Astrocyte of the hippocampus (primary cell): ENCODE measurements around the gene MESP1.

Source experiments
- DNase-seq: peaks from one replicate; pipeline ENCODE4 v3.0.0; 2011; ENCODE audit warnings: low read depth, low spot score

The MESP1 gene

DNA sequence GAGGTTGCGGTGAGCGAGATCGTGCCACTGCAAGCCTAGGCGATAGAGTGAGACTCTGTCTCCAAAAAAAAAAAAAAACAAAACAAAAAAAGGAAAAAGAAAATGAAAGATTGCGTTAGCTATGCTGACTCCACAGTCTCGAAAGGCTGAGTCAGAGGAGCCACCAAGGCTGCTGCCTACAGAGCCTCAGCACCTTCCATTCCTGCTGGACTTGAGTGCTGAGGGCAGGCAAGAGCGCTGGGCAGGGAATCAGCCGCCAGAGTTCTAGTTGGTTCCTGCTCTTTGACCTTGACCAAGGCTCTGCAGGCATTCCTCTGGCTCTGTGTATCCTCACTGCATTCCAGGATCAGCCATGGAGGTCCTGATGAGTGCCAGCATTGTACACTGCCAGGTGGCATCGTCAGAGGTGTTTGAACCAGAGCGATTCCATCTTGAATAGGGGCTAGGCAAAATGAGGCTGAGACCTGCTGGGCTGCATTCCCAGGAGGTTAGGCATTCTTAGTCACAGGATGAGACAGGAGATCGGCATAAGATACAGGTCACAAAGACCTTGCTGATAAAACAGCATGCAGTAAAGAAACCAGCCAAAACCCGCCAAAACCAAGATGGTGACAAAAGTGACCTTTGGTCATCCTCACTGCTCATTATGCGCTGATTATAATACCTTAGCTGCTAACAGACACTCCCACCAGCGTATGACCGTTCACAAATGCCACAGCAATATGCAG lies 31.0 kb upstream of the MESP1 start:
- DNase-seq, result peak; percentile 46

DNA sequence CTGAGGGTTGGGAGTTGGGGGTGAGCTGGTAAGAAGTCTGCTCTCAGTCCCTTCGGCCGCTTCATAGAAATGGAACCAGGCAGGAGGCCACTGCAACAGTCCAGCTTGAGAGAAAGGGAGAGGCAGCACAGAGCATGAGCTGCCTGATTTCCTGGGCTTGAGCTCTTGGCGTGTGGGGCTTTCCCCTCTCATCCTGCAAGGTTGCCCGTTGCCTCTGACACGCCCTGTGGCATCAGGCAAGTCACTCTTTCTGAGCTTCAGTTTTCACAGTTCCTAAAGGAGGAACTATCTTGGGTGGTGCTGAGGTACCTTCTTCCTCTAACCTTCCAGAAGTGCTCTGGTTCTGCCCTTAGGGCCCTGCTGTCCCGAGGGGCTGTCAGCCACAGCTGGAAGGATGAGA lies 30.0 kb upstream of the MESP1 start:
- no peak for DNase-seq

DNA sequence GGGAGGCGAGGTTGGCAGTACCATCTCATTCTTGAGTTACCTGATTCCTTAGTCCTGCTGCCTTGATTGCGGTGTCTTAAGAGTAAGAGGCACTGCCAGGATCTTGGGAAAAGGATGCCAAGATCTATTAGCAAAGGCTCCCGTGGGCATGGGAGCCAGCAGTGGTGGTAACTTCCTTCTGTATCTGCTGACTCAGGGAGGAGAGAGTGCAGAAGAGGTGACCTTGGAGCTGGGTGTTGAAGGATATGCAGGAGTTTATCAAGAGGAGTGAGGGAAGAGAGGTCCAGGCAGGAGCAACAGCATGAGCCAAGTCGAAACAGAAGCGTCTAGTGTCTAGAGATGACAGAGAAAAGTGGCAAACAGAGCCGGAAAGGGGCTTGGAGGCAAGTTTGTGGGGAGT lies 29.6 kb upstream of the MESP1 start:
- DNase-seq, result no peak

DNA sequence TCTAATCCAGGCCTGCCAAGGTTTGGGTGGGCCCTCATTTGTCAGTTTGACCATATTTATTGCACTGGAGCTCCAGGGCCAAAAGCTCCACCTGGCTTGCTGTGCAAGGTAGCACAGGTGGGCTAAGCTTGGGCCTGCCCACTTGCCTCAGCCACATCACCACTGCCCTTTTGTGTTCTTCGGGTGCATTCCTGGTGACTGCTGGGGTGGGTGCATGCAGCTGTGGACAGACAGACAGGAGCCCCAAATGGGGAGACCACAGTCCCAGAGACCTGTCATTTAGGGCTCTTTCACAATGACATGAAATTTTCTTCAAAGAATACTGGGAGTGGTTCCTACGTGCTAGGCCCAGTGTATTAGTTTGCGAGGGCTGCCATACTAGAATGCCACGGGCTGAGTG lies 27.8 kb upstream of the MESP1 start:
- DNase-seq, result no peak

DNA sequence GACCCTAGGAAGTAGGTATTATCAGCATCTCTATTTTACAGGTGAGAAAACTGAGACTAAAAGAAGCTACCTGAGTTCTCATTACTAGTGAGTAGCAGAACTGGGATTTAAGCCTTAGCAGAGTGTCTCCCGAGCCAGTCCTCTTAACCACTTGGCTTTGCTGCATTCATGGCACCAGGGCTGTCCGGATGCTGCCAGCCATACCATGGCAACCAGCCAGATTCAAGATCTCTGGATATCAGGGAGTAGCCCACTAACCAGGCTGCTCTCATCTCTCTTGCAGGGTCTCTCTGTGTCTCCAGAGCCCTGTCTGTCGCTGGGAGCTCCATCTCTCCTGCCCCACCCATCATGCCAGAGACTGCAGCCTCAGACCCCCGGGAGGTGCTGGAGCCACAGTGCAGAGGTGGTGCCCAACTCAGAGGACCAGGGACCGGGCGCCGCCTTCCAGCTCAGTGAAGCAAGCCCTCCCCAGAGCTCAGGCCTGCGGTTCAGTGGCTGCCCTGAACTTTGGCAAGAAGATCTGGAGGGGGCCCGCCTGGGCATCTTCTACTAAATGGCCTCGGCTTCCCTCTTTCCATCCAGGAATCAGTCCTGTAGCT lies 26.8 kb upstream of the MESP1 start:
- no peak for DNase-seq

DNA sequence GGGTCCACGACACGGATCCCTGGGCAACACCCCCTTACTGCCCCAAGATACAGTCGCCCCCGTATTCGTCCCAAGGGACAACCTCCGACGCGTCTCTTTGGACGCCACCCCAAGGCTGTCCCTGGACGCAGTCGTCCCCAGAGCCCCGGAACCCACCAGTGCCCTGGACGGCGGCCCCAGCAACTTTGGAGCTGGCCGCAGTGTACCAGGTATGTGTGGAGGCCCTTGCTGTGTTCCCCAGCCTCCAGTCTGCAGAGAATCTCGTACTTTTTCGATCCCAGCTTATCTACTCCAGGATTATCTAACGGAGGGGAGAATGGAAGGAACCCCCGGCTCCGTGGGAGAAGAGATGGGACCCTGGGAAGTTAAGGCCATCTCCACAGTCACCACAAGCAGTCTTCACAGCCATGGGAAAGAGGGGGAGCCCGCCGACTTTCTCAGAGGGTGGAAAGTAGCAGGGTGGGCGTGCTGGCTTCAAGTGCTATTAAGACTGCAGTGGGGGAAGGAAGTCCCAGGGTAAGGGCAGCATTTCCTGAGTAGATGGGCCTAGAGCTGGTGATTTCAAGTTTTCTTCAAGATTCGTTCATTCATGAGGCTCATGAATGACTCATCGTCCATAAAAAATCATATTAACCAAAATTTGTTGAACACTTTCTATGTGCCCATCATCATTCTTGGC lies 26.2 kb upstream of the MESP1 start:
- DNase-seq, result no peak

DNA sequence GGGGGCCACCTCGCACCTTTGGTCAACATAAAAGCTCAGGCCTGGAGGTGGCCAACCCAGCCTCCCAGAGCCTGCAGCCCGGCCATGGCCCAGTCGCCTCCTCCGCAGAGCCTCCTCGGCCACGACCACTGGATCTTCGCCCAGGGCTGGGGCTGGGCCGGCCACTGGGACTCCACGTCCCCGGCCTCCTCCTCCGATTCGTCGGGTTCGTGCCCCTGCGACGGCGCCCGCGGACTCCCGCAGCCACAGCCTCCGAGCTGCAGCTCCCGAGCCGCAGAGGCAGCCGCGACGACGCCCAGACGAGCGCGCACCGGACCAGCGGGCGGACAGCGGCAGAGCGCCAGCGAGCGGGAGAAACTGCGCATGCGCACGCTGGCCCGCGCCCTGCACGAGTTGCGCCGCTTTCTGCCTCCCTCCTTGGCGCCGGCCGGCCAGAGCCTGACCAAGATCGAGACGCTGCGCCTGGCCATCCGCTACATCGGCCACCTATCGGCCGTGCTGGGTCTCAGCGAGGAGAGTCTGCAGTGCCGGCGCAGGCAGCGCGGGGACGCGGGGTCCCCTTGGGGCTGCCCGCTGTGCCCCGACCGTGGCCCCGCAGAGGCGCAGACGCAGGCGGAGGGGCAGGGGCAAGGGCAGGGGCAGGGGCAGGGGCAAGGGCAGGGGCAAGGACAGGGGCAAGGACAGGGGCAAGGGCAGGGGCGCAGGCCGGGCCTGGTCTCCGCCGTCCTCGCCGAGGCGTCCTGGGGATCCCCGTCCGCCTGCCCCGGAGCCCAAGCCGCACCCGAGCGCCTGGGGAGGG lies 25.4 kb upstream of the MESP1 start, which contains the start of gene MESP2:
MESP2 (plus strand) TSS at position 59 of the 799 bp plus-strand sequence; CDS start at position 85, 26 bp downstream.
- DNase-seq, result peak; percentile 84

DNA sequence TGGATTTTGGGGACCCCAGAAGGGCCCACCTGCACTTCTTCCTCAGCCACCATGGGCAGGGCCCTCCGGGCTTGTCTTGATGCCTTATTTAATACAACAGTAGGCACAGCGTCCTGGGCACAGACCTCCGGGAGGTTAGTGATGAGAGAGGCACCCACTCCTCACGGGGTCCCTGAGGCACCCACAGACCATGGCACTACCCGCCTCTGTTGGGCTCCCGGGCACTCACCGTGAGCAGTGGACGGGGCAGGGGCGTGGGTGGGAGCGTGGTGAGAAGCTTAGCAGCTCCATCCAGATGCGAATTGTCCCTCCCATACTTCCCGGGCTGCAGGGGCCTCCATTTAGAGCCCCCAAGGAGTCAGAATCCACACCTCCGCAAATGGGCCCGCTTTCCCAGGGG lies 24.8 kb upstream of the MESP1 start:
- no peak for DNase-seq

DNA sequence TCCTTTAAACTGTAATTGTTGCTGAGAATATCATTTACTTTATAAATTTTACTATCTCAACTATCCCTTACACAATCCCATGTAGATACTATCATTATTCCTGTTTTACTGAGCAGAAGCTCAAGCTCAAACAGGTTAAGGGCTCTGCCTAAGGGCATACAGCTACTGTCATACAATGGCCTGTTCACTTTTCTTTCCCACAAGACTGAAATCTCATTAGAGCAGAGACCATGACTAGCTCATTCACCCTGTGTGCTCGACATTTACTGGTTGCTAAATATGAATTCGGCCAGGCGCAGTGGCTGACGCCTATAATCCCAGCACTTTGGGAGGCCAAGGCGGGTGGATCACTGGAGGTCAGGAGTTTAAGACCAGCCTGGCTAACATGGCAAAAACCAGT lies 23.4 kb upstream of the MESP1 start:
- no peak for DNase-seq

DNA sequence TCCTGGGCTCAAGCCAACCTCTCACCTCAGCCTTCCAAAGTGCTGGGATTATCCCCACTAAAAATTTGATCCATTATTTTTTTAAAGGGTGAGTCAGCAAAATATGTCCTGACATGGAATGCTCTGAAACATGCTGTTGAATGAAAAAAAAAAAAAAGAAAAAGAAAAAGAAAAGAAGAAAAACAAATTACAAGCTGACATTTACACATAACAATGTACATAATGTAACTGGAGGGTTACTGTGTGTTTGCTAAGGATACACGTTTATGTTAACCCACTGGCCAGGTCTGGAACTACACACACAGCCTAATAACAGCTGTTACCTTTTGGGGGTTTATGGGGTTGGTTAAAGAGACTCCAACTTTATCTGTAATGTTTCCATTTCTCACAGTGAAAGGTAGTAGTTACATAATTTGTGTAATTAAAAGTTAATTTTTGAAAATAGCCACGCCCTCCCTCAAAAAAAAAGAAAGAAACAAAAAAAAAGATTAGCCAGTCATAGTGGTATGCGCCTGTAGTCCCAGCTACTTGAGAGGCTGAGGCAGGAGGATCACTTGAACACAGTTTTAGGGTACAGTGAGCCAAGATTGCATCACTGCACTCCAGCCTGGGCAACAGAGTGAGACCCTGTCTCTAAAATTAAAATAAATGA lies 22.0 kb upstream of the MESP1 start:
- DNase-seq, result peak; percentile 26

DNA sequence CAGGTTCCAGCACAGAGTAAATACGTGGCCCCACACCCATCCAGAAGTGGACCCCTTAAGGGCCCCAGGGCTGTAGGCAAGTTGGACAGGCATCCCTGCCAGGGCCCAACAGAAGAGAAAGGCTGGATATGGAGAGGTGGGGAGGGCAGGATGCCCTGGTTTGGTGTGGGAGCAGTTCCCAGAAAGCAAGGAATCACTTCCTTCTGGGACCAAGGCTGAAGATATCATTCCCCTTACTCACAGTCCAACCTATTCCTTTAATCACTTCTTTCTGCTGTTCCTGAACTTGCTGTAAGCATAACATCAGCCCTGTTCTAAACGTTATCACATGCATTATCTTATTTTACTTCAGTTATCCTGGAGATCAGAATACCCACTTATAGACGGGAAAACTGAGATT lies 19.0 kb upstream of the MESP1 start:
- DNase-seq, result peak; percentile 41

DNA sequence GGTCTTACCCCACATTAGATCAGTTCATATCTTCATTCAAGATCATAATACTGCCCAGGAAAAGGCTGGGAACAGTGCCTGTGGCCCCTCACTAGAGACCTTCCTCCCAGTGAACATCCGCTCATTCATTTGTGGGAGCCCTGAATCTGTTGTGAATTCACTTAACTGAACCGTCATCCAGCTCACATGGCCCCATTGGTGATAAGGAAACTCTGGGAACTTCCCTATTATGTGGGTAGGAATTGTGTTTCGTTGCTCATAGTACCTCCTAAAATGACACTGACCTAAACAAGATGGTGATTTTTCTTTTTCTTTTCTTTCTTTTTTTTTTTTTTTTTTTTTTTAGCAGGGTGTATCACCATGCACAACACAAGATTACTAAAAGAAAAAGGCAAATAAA lies 18.3 kb upstream of the MESP1 start:
- DNase-seq, result no peak

DNA sequence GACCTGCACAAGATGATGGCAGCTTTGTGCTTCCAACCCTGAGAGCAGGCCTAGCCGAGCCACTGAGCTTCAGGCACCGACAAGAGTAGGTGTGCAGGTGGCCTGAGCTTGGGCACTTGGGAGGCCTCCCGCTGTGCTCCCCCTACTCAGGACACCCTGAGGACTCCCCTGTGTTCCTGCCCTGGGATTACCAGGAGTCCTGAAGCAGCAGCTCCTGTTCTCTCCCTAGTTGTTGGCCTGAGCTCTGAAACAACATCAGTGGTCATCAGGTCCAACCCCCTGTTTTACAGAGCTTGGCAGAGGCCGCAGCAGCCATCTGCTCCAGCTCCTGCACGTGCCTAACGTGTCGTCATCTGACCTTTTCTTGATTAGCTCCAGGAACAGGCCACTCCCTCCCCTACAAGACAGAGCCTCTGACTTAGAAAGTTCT lies 17.0 kb upstream of the MESP1 start:
- DNase-seq, result no peak

DNA sequence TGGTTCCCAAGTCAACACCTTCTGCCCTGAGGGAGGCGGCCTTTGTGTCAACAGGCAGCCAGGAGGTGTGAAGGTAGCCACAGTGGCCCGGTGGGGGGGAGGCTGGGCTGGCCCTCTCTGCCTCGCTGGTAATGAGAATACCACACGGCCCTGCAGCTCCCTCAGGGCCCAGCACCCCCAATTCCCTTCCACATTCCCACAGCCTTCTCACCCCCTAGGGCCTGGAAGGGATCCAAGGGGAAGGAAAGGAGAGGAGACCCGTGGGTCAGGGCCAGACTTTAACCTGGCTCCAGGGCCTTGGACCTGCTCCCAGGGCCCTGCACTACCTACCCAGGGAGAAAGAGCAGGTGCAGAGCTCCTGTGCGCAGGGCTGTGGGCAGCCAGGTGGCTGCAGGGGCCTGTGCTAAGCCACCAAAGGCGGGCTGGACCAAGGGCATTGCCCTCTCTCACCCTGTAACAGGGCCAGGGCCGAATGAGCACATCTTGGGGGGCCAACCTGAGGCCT lies 16.4 kb upstream of the MESP1 start:
- no peak for DNase-seq

DNA sequence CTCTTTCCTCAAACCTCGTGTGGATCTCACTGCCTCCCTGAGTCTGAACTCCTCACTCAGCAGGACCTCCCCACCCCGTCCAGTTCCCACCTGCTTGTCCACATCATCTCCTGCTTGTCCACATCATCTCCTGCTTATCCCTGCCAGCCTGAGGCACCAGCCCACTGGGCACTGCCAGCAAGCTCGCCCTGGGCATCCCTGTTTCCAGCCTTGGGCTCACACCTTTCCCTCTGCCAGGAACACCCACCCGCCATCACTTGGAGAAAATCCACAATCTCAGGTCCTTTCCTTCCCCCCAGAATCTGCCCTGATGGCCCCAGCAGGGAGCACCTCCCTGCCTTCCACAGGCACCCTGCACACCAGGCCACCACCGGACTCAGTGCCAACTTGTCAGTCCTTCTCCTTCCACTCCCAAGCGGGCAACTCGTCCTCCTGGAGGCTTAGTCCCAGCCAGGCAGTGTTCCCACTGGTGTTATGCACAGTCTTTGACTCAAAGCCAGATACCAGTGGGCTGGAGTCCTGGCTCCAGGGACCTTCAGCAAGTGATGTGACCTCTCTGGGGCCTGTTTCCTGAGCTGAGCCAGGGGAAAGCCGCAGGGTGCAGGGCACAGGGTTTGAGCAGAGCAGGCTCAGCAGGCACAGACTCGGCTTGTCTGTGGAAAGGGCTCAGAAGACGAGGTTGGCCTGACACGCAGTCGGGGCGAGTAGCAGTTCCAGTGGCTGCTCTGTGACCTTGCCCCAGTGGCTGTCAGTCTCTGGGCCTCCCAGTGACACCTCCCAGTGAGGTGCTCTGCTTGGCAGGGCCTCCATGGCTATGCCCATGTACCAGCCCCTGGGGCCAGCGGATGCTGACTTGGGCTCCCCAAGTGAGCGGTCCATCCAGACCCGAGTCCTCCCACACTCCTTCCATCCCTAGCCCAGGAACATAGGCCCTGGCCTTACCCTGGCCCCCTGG lies 15.6 kb upstream of the MESP1 start:
- DNase-seq, result peak; percentile 21

DNA sequence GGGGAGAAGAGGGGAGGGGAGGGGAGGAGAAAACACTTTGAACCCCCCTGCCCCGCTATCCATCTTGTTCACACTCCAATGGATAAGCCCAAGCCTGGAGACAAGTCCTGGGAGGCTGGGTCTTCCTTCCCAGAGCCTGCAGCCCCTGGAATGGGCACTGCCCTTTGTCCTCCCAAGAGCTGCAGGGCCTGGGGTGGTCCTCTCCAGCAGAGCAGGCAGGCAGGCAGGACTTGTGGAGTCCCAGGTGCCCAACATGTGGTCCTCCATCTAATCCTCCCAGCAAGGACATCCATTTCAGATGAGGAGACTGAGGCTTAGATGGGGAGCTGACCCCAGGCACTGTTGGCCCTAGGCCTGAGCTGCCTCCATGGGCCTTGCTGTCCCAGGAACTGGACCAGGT lies 14.6 kb upstream of the MESP1 start:
- DNase-seq, result no peak

DNA sequence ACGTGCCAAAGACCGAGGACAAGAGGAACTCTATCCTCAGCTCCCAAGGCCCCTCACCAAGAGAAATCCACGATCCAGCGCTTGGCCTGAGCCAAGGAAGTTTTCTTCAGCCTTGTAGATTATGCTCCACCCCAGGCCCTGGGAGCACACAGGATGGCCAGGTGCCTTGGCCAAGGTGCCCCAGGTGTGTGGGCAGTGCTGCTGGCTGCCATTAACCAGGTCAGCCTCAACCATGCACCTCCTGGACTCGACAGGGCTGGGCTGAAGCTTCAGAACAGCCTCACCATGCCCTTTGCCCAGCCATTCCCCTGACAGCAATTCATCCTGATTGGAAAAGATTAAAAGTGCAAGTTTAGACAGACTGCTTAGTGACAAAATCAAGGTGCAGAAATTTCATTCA lies 10.9 kb upstream of the MESP1 start:
- DNase-seq, result no peak

DNA sequence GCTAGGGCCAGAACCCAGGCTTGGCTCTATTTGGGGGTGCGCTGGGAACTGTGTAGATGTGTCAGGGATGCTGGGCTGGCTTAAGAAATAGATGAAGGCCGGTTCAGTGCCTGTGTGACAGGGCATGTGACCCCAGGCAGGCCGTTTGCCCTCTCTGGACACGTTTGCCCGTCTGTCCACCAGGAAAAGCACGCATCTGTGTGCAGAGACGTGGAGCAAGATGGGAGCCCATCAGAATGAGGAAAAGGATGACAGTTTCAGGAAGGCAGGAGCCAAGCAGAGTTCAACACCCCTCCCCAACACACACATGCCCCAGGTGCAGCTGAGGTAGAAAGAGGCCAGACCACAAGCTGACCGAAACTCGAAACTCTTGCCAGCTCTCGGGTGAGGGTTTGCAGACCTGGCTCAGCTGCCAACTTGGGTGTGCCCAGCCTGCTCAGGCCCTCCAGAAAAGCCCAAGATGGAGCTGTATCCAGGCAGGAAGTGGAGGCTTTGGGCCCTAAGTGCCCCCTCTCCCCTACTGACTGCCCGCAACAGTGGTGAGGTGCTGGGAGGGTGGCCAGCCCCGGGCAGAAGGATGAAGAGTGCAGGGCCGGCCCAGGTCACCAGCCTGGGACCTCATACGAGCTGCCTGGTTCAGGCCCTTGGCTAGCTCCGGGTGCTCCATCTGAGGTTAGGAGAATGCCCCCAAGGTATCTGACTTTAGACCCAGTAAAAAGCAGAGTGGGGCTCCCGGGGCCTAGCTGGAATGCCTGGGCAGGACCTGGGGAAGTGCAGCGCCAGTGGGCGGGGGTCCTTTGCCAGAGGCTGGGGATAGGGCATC lies 10.2 kb upstream of the MESP1 start:
- peak; percentile 32 for DNase-seq

DNA sequence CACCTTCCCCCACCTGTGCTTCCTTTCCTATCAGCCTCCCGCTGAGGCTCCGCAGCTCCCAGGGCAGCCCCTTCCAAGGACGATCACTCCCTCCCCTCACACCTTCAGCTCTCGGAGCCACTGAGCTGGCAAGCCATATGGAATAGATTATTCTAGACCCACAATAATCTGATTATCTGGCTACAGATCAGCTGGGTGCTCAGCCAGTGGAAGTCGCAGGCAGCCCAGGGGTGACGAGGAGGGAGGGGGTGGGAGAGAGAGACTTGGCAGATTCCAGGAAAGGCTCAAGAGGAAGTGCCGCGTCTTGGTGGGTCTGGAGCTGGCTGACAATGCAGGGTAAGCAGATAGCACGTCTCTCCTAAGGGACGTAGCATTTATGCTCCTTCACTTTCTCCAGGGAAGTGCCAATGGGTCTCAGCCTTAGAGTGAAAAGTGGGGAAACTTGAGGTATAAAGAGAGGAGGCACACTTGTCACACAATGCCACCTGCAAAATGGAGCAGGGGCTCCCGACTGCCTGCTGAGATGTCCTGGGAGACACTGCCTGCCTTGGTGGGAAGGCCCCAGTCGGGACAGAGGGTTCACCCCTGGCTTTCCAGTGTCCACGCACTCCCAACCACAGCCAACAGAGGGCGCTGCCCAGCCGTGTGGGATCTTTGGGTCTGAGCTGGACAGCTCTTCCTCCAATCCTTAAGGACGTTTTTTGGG lies 9.4 kb upstream of the MESP1 start:
- peak; percentile 87 for DNase-seq
